GM23338 (cell line): ENCODE data around the gene SARDH. TPM values are rescaled to one million over a fixed set of nuclear protein-coding genes. Genes with fewer than 3 reads are reported as not detected.

ENCODE experiments used
- ATAC-seq: fragments of 200-7000 bp; cut with Tn5 transposase; 3 replicates; pipeline ENCODE4 v1.9.1; 2020
- DNase-seq: peaks from one replicate; pipeline ENCODE4 v3.0.0-alpha.2; 2015; ENCODE audit warnings: low spot score
- H2AFZ ChIP-seq: fragments of 200-600 bp; sonication (generic); 2 replicates; pipeline ENCODE4 v1.8.0; 2016; ENCODE audit warnings: antibody characterized with exemption, mild to moderate bottlenecking, moderate library complexity
- H3F3A ChIP-seq: fragments of 200-600 bp; sonication (generic); replicated peaks from 2 replicates; pipeline ENCODE4 v1.8.0; 2017; ENCODE audit warnings: antibody characterized with exemption, mixed run types, low read depth
- H3K27ac ChIP-seq: fragments of 200-600 bp; sonication (generic); 2 replicates; pipeline ENCODE4 v1.6.1; 2016; ENCODE audit warnings: low read depth
- H3K27me3 ChIP-seq: fragments of 200-600 bp; sonication (generic); 2 replicates; pipeline ENCODE4 v1.8.0; 2016; ENCODE audit warnings: mild to moderate bottlenecking, mixed run types, moderate library complexity; ENCODE audit not compliant: insufficient read depth
- H3K36me3 ChIP-seq: fragments of 200-600 bp; sonication (generic); 2 replicates; pipeline ENCODE4 v1.8.0; 2016; ENCODE audit warnings: mild to moderate bottlenecking; ENCODE audit not compliant: insufficient read depth
- H3K4me1 ChIP-seq: fragments of 200-600 bp; sonication (generic); 2 replicates; pipeline ENCODE4 v1.8.0; 2016; ENCODE audit warnings: mild to moderate bottlenecking, moderate library complexity; ENCODE audit not compliant: insufficient read depth
- H3K4me2 ChIP-seq: fragments of 200-600 bp; sonication (generic); 2 replicates; pipeline ENCODE4 v1.7.1; 2017; ENCODE audit warnings: mixed run types
- H3K4me3 ChIP-seq: fragments of 200-600 bp; sonication (generic); 2 replicates; pipeline ENCODE4 v1.6.1; 2016; ENCODE audit warnings: mixed run types
- H3K79me2 ChIP-seq: fragments of 200-600 bp; sonication (generic); replicated peaks from 2 replicates; pipeline ENCODE4 v1.8.0; 2017; ENCODE audit warnings: mild to moderate bottlenecking; ENCODE audit not compliant: insufficient read depth
- H3K9me2 ChIP-seq: fragments of 200-600 bp; sonication (generic); 2 replicates; pipeline ENCODE4 v1.8.0; 2017; ENCODE audit not compliant: insufficient read depth
- H4K20me1 ChIP-seq: fragments of 200-600 bp; sonication (generic); replicated peaks from 2 replicates; pipeline ENCODE4 v1.8.0; 2017; ENCODE audit warnings: mild to moderate bottlenecking; ENCODE audit not compliant: insufficient read depth
- H3K27ac Mint-ChIP-seq: 2 replicates; pipeline ENCODE4 v1.8.0; 2020; ENCODE audit warnings: inconsistent platforms, mild to moderate bottlenecking, moderate library complexity, mixed read lengths
- H3K27me3 Mint-ChIP-seq: 3 replicates; pipeline ENCODE4 v1.8.0; 2022; ENCODE audit warnings: low read depth, mild to moderate bottlenecking, moderate library complexity, mixed read lengths, inconsistent platforms; ENCODE audit not compliant: insufficient read depth, poor library complexity
- H3K36me3 Mint-ChIP-seq: 3 replicates; pipeline ENCODE4 v1.8.0; 2021; ENCODE audit warnings: low read depth, mild to moderate bottlenecking, inconsistent platforms, moderate library complexity, mixed read lengths
- H3K4me1 Mint-ChIP-seq: 3 replicates; pipeline ENCODE4 v1.8.0; 2020; ENCODE audit warnings: mild to moderate bottlenecking, inconsistent platforms, mixed read lengths
- H3K4me3 Mint-ChIP-seq: 3 replicates; pipeline ENCODE4 v1.8.0; 2021; ENCODE audit warnings: moderate library complexity, mild to moderate bottlenecking, inconsistent platforms, mixed read lengths
- H3K9me3 Mint-ChIP-seq: 3 replicates; pipeline ENCODE4 v1.8.0; 2020; ENCODE audit warnings: moderate library complexity, mild to moderate bottlenecking, inconsistent platforms, mixed read lengths
- CREB1 ChIP-seq: fragments of 250-450 bp; sonication (Bioruptor Pico); IDR thresholded peaks from 2 replicates; pipeline ENCODE4 v1.5.0; 2020; ENCODE audit warnings: low read depth, mild to moderate bottlenecking, moderate library complexity
- CTCF ChIP-seq, 2 experiments: fragments of 200-600 bp in 1 of 2; sonication (generic) in 1 of 2; conservative IDR thresholded peaks; 2 replicates each; pipeline versions ENCODE4 v1.5.1 to v1.6.1; 2016 to 2017; ENCODE audit warnings: antibody characterized with exemption in 2 of 2, low read depth in 2 of 2, mild to moderate bottlenecking in 2 of 2, moderate library complexity in 1 of 2
- ETS1 ChIP-seq: IDR thresholded peaks from 2 replicates; pipeline ENCODE4 v1.6.1; 2016; ENCODE audit warnings: antibody characterized with exemption
- EZH2 ChIP-seq: fragments of 200-600 bp; sonication (generic); IDR thresholded peaks from one replicate; pipeline ENCODE4 v1.8.0; 2017; ENCODE audit warnings: antibody characterized with exemption, mild to moderate bottlenecking, low read depth; ENCODE audit not compliant: unreplicated experiment
- EZH2phosphoT487 ChIP-seq: fragments of 200-600 bp; sonication (generic); IDR thresholded peaks from one replicate; pipeline ENCODE4 v1.8.1; 2018; ENCODE audit warnings: antibody characterized with exemption; ENCODE audit not compliant: unreplicated experiment
- JUNB ChIP-seq: IDR thresholded peaks from one replicate; pipeline ENCODE4 v1.6.1; 2016; ENCODE audit warnings: antibody characterized with exemption; ENCODE audit not compliant: unreplicated experiment
- NANOG ChIP-seq: IDR thresholded peaks from 2 replicates; pipeline ENCODE4 v1.6.1; 2016; ENCODE audit warnings: antibody characterized with exemption, borderline replicate concordance
- POLR2AphosphoS5 ChIP-seq: IDR thresholded peaks from 2 replicates; pipeline ENCODE4 v1.6.1; 2016; ENCODE audit warnings: antibody characterized with exemption, low read depth
- REST ChIP-seq: IDR thresholded peaks from one replicate; pipeline ENCODE4 v1.6.1; 2018; ENCODE audit warnings: antibody characterized with exemption; ENCODE audit not compliant: unreplicated experiment
- STAT1 ChIP-seq: IDR thresholded peaks from one replicate; pipeline ENCODE4 v1.6.1; 2016; ENCODE audit warnings: antibody characterized with exemption; ENCODE audit not compliant: unreplicated experiment
- ZNF114 ChIP-seq: fragments of 250-450 bp; sonication (Bioruptor Pico); IDR thresholded peaks from 2 replicates; pipeline ENCODE4 v1.5.0; 2020; ENCODE audit warnings: mild to moderate bottlenecking, moderate library complexity
- ZNF331 ChIP-seq: fragments of 250-450 bp; sonication (Bioruptor Pico); IDR thresholded peaks from 2 replicates; pipeline ENCODE4 v1.5.0; 2020; ENCODE audit warnings: low read depth, mild to moderate bottlenecking, moderate library complexity
- ZNF462 ChIP-seq: fragments of 250-450 bp; sonication (Bioruptor Pico); IDR thresholded peaks from 2 replicates; pipeline ENCODE4 v1.5.0; 2020; ENCODE audit warnings: mild to moderate bottlenecking, moderate library complexity
- polyA plus RNA-seq: library from polyadenylated mRNA; unstranded; fragments of >200 nt; fragmentation: Nextera tagmentation; extraction: Ambion mirVana; gene quantifications from 2 replicates; pipeline ENCODE4 v1.2.1, GENCODE V29; 2016
- total RNA-seq: library from RNA; depleted of rRNA; stranded (reverse); fragments of >200 nt; shearing (Covaris generic); gene quantifications from 2 replicates; pipeline ENCODE4 v1.2.3, GENCODE V29; 2014

Gene SARDH
- total and polyA plus RNA-seq, 2 experiments from 2014 or later: 2.8 to 10.4 TPM

- no peak overlapping the region for H3K4me2 ChIP-seq
- no peaks in the 10 kb centered on the region for H3K36me3 ChIP-seq
- no peak overlapping the region for H3K27ac ChIP-seq
- ATAC-seq (no peak), DNase-seq (no peak)
- no peaks in the 10 kb centered on the region for H3F3A ChIP-seq
- Mint-ChIP-seq H3K9me3 (no peaks in the 10 kb centered on the region), H3K27ac (no peak overlapping the region), H3K4me1 (peaks cover 22% of the 10 kb centered on the region), H3K36me3 (no peaks in the 10 kb centered on the region; the same call in 2 of the 3 replicates), H3K4me3 (no peak overlapping the region), H3K27me3 (peaks cover 4% of the 10 kb centered on the region)
- TF ChIP-seq CREB1 (no peak), EZH2 (no peak), ZNF114 (CRISPR knock-in tag) (no peak), STAT1 (no peak), ZNF462 (CRISPR knock-in tag) (no peak), ZNF331 (CRISPR knock-in tag) (no peak), CTCF (conservative IDR thresholded peaks at IDR 0.05; ENCODE audit: low read depth in 2 of 2) (no peak), EZH2phosphoT487 (no peak), POLR2AphosphoS5 (no peak), NANOG (no peak), ETS1 (no peak), JUNB (no peak), REST (no peak)
- no peaks in the 10 kb centered on the region for H3K79me2 ChIP-seq
- no peaks in the 10 kb centered on the region for H3K27me3 ChIP-seq
- no peak overlapping the region for H3K4me3 ChIP-seq
- no peaks in the 10 kb centered on the region for H3K9me2 ChIP-seq
- peaks cover 11% of the 10 kb centered on the region for H3K4me1 ChIP-seq
- H4K20me1 ChIP-seq: no peaks in the 10 kb centered on the region
- no peak overlapping the region for H2AFZ ChIP-seq
Observed at GRCh38 chr9:133640580-133641395, 97.4 kb downstream of the SARDH start.
